CD8-positive, alpha-beta memory T cell (primary cell): ENCODE data around the gene PDSS2. TPM values are rescaled to one million over a fixed set of nuclear protein-coding genes. Genes with fewer than 3 reads are reported as not detected.

Source experiments
- CTCF ChIA-PET: fragments of 350-600 bp; sonication (Branson Sonifier 250); formaldehyde crosslinking; loops from one replicate; lab custom pipeline; 2021; ENCODE audit warnings: antibody characterized with exemption; lab: Charles Lee
- POLR2A ChIA-PET: fragments of 350-600 bp; sonication (Branson Sonifier 250); formaldehyde crosslinking; loops from one replicate; lab custom pipeline; 2021; ENCODE audit warnings: antibody characterized with exemption; lab: Charles Lee
- DNase-seq, 5 donors: peaks; one replicate each; pipeline versions ENCODE4 v3.0.0 to v3.0.0-alpha.2; 2020 to 2022; ENCODE audit warnings: mixed read lengths in 1 of 5
- H3K27ac ChIP-seq: one replicate; pipeline ENCODE4 v1.7.0; 2013; ENCODE audit warnings: low read depth, mild to moderate bottlenecking, low read length, moderate library complexity
- H3K27me3 ChIP-seq: 2 replicates; pipeline ENCODE4 v1.7.0; 2013; ENCODE audit warnings: low read length, mild to moderate bottlenecking; ENCODE audit not compliant: insufficient read depth, poor library complexity, severe bottlenecking
- H3K36me3 ChIP-seq: 2 replicates; pipeline ENCODE4 v1.7.0; 2013; ENCODE audit warnings: mild to moderate bottlenecking, low read length, moderate library complexity; ENCODE audit not compliant: insufficient read depth
- H3K4me1 ChIP-seq: 2 replicates; pipeline ENCODE4 v1.7.0; 2013; ENCODE audit warnings: mild to moderate bottlenecking, low read length, moderate library complexity; ENCODE audit not compliant: insufficient read depth
- H3K4me3 ChIP-seq: 2 replicates; pipeline ENCODE4 v1.7.0; 2013; ENCODE audit warnings: mild to moderate bottlenecking, low read length
- H3K9me3 ChIP-seq: 2 replicates; pipeline ENCODE4 v1.7.0; 2013; ENCODE audit warnings: mild to moderate bottlenecking, low read length
- H3K27ac Mint-ChIP-seq, 8 donors: one replicate each; pipeline ENCODE4 v1.8.0; 2020 to 2021; ENCODE audit warnings: mixed read lengths in 8 of 8, mild to moderate bottlenecking in 6 of 8, inconsistent platforms in 3 of 8, moderate library complexity in 3 of 8
- H3K27me3 Mint-ChIP-seq, 2 donors: one replicate each; pipeline ENCODE4 v1.8.0; 2020 to 2021; ENCODE audit warnings: mixed read lengths in 2 of 2, mild to moderate bottlenecking in 1 of 2, moderate library complexity in 1 of 2
- H3K36me3 Mint-ChIP-seq, 3 donors: one replicate each; pipeline ENCODE4 v1.8.0; 2020 to 2021; ENCODE audit warnings: mixed read lengths in 3 of 3, inconsistent platforms in 1 of 3, mild to moderate bottlenecking in 1 of 3
- H3K4me1 Mint-ChIP-seq, 3 donors: one replicate each; pipeline ENCODE4 v1.8.0; 2020 to 2021; ENCODE audit warnings: mixed read lengths in 3 of 3, inconsistent platforms in 1 of 3, mild to moderate bottlenecking in 1 of 3
- H3K4me3 Mint-ChIP-seq, 7 donors: one replicate each; pipeline ENCODE4 v1.8.0; 2020 to 2021; ENCODE audit warnings: mixed read lengths in 7 of 7, mild to moderate bottlenecking in 6 of 7, moderate library complexity in 4 of 7, inconsistent platforms in 2 of 7
- H3K9me3 Mint-ChIP-seq, 5 donors: one replicate each; pipeline ENCODE4 v1.8.0; 2020 to 2022; ENCODE audit warnings: mixed read lengths in 5 of 5, mild to moderate bottlenecking in 3 of 5, moderate library complexity in 2 of 5, inconsistent platforms in 1 of 5
- polyA plus RNA-seq: library from polyadenylated mRNA; unstranded; fragments of 300-500 nt; fragmentation: Illumina TruSeq; gene quantifications from one replicate; pipeline ENCODE4 v1.2.3, GENCODE V29; 2021
- total RNA-seq, 2 experiments: library from RNA; stranded (reverse); gene quantifications; one replicate each; pipeline ENCODE4 v1.2.3, GENCODE V29; 2021

The PDSS2 gene
- total and polyA plus RNA-seq, 3 experiments from 2014 or later: 13.4 to 14.2 (median 13.7) TPM

DNA sequence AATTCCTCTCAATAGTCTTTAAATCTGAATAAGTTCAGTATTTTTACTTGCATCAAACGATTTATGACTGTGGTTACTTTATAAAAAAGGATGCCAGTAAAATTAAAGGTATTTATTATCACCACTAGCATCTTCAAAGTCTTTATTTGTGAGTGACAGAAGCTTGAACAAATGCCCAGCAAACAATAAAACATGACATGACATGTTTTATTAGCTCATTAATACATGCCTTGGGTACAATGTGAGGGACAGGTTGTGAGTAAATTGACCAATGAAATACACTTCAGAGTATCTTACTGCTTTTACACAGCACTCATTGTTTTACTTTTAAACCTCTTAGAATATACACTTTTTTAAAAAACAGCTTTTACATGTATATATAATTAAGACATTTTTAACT, 230.6 kb downstream of the PDSS2 start:
- Histone ChIP-seq H3K4me1 (no peaks in the 10 kb centered on the region), H3K36me3 (no peaks in the 10 kb centered on the region), H3K4me3 (no peak overlapping the region), H3K27ac (no peak overlapping the region), H3K27me3 (no peaks in the 10 kb centered on the region), H3K9me3 (no peaks in the 10 kb centered on the region)
- Mint-ChIP-seq H3K4me3 (no peak overlapping the region), H3K9me3 (no peaks in the 10 kb centered on the region), H3K4me1 (no peaks in the 10 kb centered on the region), H3K27ac (no peak overlapping the region), H3K27me3 (no peaks in the 10 kb centered on the region), H3K36me3 (peaks cover 15 to 20% (median 18%) of the 10 kb centered on the region in 3 donors)
- ChIA-PET POLR2A (no interaction called here), CTCF (no interaction called here)
- DNase-seq: no peak

DNA sequence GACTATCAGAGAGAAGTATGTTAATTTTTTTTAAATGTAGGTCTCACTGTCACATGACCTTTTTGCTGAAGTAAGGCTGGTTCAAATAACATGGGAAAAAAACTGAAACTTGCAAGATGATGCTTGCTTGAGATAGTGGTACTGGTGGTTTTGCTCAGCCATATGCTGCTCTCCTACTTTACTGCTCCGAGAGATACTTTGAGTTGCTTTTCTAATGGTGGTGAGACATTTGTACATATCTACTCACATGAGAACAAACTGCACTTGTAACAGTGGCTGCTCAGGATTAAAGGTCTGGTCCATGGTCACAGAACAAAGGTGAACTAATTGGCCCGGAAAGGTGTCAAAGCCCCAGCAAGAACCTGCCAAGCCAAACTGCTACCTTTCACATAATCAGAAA, 237.8 kb downstream of the PDSS2 start:
- H3K4me3 Mint-ChIP-seq: no peak overlapping the region
- H3K4me1 Mint-ChIP-seq: peaks cover 0 to 2% (median 0%) of the 10 kb centered on the region in 3 donors

DNA sequence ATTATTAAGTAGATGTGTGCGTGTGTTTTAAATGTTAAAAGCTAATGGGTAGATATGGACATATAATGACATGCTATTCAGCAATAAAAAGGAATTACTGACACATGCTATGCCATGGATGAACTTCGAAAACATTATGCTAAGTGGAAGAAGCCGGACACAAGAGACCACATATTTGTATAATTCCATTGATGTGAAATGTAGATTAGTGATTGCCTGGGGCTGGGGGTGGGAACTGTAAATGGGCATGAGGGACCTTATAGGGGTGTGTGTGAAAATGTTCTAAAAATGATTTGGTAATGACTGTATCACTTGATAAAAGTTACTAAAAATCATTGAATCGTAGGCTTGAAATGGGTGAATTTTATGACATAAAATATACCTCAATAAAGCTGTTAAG, 239.5 kb downstream of the PDSS2 start:
- CTCF ChIA-PET: no interaction called here
- POLR2A ChIA-PET: interaction anchor here (0.6 kb wide), 1 partner anchor 1646 kb away, joined by 3 read pairs; no protein-coding TSS in a partner anchor
- no peaks in the 10 kb centered on the region for H3K27me3 Mint-ChIP-seq
- H3K9me3 Mint-ChIP-seq: no peaks in the 10 kb centered on the region
- no peak overlapping the region for H3K4me3 ChIP-seq
- H3K4me3 Mint-ChIP-seq: no peak overlapping the region
- no peaks in the 10 kb centered on the region for H3K4me1 ChIP-seq
- H3K27ac ChIP-seq: no peak overlapping the region
- no peaks in the 10 kb centered on the region for H3K27me3 ChIP-seq
- H3K36me3 ChIP-seq: no peaks in the 10 kb centered on the region
- no peak overlapping the region for H3K27ac Mint-ChIP-seq
- no peaks in the 10 kb centered on the region for H3K9me3 ChIP-seq
- peaks cover 6 to 10% (median 9%) of the 10 kb centered on the region in 3 donors for H3K36me3 Mint-ChIP-seq
- H3K4me1 Mint-ChIP-seq: peaks cover 0 to 2% (median 0%) of the 10 kb centered on the region in 3 donors
- no peak for DNase-seq

More for the DNA sequence above, 237.8 kb downstream of the PDSS2 start:
- Mint-ChIP-seq H3K36me3 (peaks cover 8 to 14% (median 9%) of the 10 kb centered on the region in 3 donors), H3K27me3 (no peaks in the 10 kb centered on the region), H3K9me3 (no peaks in the 10 kb centered on the region), H3K27ac (peak overlapping the region in 1 of 8 donors; percentile 12)
- H3K4me3 ChIP-seq: no peak overlapping the region
- no peak for DNase-seq
- no peaks in the 10 kb centered on the region for H3K4me1 ChIP-seq
- H3K27ac ChIP-seq: no peak overlapping the region
- CTCF ChIA-PET: no interaction called here
- POLR2A ChIA-PET: no interaction called here
- no peaks in the 10 kb centered on the region for H3K36me3 ChIP-seq
- H3K9me3 ChIP-seq: no peaks in the 10 kb centered on the region
- H3K27me3 ChIP-seq: no peaks in the 10 kb centered on the region

DNA sequence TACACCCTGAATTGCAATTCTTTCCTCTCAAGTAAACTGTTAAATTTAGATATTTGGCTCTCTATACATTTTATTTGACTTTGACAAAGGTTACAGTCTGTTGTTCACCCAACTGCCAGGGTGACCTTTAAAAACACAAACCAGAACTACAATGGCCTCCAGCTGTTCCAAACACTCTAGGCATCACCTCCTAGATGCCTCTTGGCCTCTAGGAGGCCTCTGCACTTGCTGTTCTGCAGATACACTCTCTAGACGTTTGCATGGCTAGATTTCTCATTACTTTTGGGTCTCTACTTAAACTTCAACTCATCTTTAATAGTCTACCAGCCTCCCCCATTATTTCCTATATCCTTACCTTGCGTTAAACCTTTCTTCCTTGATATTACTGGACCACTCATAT, 241.2 kb downstream of the PDSS2 start:
- Mint-ChIP-seq H3K4me3 (no peak overlapping the region), H3K4me1 (peaks cover 0 to 2% (median 0%) of the 10 kb centered on the region in 3 donors), H3K27me3 (no peaks in the 10 kb centered on the region), H3K9me3 (no peaks in the 10 kb centered on the region), H3K36me3 (peaks cover 4 to 10% (median 5%) of the 10 kb centered on the region in 3 donors), H3K27ac (no peak overlapping the region)
- H3K9me3 ChIP-seq: no peaks in the 10 kb centered on the region
- DNase-seq: no peak
- H3K27me3 ChIP-seq: no peaks in the 10 kb centered on the region
- no peaks in the 10 kb centered on the region for H3K36me3 ChIP-seq
- ChIA-PET CTCF (no interaction called here), POLR2A (no interaction called here)
- H3K4me1 ChIP-seq: no peaks in the 10 kb centered on the region
- no peak overlapping the region for H3K4me3 ChIP-seq
- no peak overlapping the region for H3K27ac ChIP-seq

DNA sequence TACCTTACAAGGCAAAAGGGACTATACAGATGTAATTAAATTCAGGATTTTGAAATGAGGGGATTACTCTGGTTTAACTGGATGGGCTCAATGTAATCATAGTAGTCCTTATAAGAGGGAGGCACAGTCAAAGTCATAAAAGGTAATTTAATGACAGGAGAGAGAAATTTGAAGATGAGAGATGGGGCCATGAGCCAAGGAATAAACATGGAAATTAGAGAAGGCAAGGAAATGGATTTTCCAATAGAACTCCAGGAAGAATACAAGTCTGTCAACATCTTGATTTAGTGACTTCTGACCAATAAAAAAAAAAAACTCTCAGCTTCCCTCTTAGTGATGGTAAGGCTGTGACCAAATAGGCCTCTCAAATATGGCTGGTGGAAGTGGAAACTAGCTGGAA, 242.1 kb downstream of the PDSS2 start:
- Histone ChIP-seq H3K4me3 (no peak overlapping the region), H3K36me3 (no peaks in the 10 kb centered on the region), H3K9me3 (no peaks in the 10 kb centered on the region), H3K27me3 (no peaks in the 10 kb centered on the region), H3K4me1 (no peaks in the 10 kb centered on the region), H3K27ac (no peak overlapping the region)
- no peak for DNase-seq
- Mint-ChIP-seq H3K36me3 (peaks cover 4 to 10% (median 5%) of the 10 kb centered on the region in 3 donors), H3K4me1 (peaks cover 0 to 2% (median 0%) of the 10 kb centered on the region in 3 donors), H3K9me3 (no peaks in the 10 kb centered on the region), H3K4me3 (no peak overlapping the region), H3K27me3 (no peaks in the 10 kb centered on the region), H3K27ac (no peak overlapping the region)
- POLR2A ChIA-PET: no interaction called here
- CTCF ChIA-PET: no interaction called here

DNA sequence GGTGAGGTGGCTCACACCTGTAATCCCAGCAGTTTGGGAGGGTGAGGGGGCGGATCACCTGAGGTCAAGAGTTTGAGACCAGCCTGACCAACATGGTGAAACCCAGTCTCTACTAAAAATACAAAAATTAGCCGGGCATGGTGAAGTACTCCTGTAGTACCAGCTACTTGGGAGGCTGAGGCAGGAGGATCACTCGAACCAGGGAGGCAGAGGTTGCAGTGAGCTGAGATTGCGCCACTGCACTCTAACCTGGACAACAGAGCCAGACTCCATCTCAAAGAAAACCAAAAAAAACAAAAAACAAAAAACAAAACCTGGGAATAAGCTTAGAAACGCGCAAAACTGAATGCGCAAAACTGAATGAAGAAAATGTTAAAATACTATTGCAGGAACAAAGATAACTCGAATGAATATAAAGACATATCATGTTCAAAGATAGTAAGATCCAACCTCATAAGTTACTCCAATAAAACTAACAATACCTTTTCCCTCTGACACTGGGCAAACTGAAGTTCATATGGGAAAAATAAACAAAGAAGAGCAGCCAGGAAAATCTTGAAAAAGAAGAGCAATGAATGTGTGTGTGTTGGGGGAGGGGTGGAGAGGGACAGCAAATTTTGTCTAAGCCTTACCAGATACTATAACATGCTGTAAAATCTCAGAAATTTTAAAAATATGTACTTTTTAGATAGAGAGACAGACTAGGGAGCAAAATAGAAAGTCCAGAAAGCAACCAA, 243.0 kb downstream of the PDSS2 start:
- H3K9me3 Mint-ChIP-seq: no peaks in the 10 kb centered on the region
- Histone ChIP-seq H3K27ac (no peak overlapping the region), H3K4me3 (no peak overlapping the region), H3K9me3 (no peaks in the 10 kb centered on the region), H3K4me1 (no peaks in the 10 kb centered on the region), H3K27me3 (no peaks in the 10 kb centered on the region), H3K36me3 (no peaks in the 10 kb centered on the region)
- no peak for DNase-seq
- peaks cover 2 to 6% (median 2%) of the 10 kb centered on the region in 3 donors for H3K36me3 Mint-ChIP-seq
- POLR2A ChIA-PET: no interaction called here
- H3K27me3 Mint-ChIP-seq: no peaks in the 10 kb centered on the region
- no peak overlapping the region for H3K27ac Mint-ChIP-seq
- no peak overlapping the region for H3K4me3 Mint-ChIP-seq
- CTCF ChIA-PET: no interaction called here
- H3K4me1 Mint-ChIP-seq: no peaks in the 10 kb centered on the region

DNA sequence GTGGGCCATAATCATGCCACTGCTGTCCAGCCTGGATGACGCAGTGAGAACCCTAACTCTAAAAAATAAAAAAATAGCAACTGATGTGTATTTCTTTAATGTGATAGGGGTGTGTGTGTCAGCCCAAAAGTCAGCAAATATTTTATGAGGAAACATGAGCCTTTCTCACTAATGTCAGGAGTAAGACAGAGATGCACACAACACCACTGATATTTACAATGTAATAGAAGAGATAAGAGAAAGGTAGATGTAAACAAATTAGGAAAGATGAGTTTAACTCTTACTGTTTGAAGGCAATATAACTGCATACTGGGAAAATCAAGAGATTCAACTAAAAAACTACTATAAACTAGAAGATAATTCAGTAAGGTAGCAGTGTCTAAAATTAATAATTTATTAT, 244.0 kb downstream of the PDSS2 start:
- Mint-ChIP-seq H3K36me3 (peaks cover 0 to 5% (median 3%) of the 10 kb centered on the region in 3 donors), H3K4me1 (no peaks in the 10 kb centered on the region), H3K27ac (no peak overlapping the region), H3K9me3 (no peaks in the 10 kb centered on the region), H3K4me3 (no peak overlapping the region), H3K27me3 (no peaks in the 10 kb centered on the region)
- ChIA-PET CTCF (no interaction called here), POLR2A (no interaction called here)
- Histone ChIP-seq H3K27ac (no peak overlapping the region), H3K36me3 (no peaks in the 10 kb centered on the region), H3K27me3 (no peaks in the 10 kb centered on the region), H3K4me1 (no peaks in the 10 kb centered on the region), H3K4me3 (no peak overlapping the region), H3K9me3 (no peaks in the 10 kb centered on the region)
- DNase-seq: no peak

DNA sequence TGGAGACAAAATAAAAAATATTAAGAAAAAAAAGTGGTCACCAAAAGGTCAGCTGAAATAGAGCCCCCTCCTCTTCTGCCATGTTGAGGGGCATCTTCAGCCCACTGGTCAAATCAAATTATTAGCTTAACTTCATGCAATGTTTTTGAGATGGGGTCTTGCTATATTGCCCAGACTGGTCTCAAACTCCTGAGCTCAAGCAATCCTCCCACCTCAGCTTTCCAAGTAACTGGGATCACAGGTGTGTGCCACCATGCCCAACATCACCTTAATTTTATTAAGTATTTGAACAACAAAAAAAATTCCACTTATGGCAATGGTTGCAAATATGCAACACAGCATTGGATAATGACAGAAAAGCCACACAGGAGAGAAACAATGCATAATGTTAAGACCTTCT, 244.7 kb downstream of the PDSS2 start:
- no peaks in the 10 kb centered on the region for H3K9me3 ChIP-seq
- H3K4me1 ChIP-seq: no peaks in the 10 kb centered on the region
- no peak for DNase-seq
- no peaks in the 10 kb centered on the region for H3K9me3 Mint-ChIP-seq
- H3K36me3 Mint-ChIP-seq: peaks cover 2 to 7% (median 2%) of the 10 kb centered on the region in 3 donors
- CTCF ChIA-PET: interaction anchor here (1.1 kb wide), 1 partner anchor 100 kb away, joined by 3 read pairs; no protein-coding TSS in a partner anchor
- H3K4me3 ChIP-seq: no peak overlapping the region
- H3K36me3 ChIP-seq: no peaks in the 10 kb centered on the region
- no peak overlapping the region for H3K4me3 Mint-ChIP-seq
- no peak overlapping the region for H3K27ac ChIP-seq
- H3K4me1 Mint-ChIP-seq: no peaks in the 10 kb centered on the region
- POLR2A ChIA-PET: no interaction called here
- H3K27me3 Mint-ChIP-seq: no peaks in the 10 kb centered on the region
- no peaks in the 10 kb centered on the region for H3K27me3 ChIP-seq
- H3K27ac Mint-ChIP-seq: peak overlapping the region in 1 of 8 donors; percentile 60
